Testis (tissue), 2 donors: ENCODE data around the gene KCTD14.

Source experiments
- POLR2A ChIP-seq: fragments of 450-650 bp; IDR thresholded peaks from one replicate; pipeline ENCODE4 v1.6.1; 2017; ENCODE audit warnings: antibody characterized with exemption, mild to moderate bottlenecking, moderate library complexity
- TF ChIP-seq, protein P1 (sequence below), 3 experiments: fragments of 450-650 bp in 2 of 3; fragments of 200-600 bp in 1 of 3; sonication (generic) in 1 of 3; IDR thresholded peaks; one replicate each; pipeline ENCODE4 v1.5.1; 2016 to 2019; ENCODE audit warnings: antibody characterized with exemption in 3 of 3, mild to moderate bottlenecking in 2 of 3, moderate library complexity in 1 of 3

DNA sequence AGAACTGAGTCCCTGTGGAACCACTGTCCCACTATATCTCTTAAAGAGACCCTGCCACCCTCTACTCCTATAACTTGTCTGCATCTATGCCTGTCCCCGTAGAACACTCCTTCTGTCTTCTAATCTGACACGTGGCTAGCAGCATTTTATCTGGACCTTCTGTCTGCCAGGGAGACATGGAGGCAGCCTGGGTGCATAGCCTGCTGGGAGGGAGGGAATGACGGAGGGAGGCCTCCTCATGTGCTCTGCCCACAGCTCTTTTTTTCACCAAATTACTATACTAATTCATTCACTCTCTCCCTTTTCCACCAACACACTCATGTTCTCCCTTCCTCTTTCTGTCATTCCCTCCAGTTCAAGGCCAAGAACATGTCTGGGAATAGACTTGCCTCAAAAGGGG, 33.0 kb upstream of the KCTD14 start:
- TF ChIP-seq, protein P1, sequence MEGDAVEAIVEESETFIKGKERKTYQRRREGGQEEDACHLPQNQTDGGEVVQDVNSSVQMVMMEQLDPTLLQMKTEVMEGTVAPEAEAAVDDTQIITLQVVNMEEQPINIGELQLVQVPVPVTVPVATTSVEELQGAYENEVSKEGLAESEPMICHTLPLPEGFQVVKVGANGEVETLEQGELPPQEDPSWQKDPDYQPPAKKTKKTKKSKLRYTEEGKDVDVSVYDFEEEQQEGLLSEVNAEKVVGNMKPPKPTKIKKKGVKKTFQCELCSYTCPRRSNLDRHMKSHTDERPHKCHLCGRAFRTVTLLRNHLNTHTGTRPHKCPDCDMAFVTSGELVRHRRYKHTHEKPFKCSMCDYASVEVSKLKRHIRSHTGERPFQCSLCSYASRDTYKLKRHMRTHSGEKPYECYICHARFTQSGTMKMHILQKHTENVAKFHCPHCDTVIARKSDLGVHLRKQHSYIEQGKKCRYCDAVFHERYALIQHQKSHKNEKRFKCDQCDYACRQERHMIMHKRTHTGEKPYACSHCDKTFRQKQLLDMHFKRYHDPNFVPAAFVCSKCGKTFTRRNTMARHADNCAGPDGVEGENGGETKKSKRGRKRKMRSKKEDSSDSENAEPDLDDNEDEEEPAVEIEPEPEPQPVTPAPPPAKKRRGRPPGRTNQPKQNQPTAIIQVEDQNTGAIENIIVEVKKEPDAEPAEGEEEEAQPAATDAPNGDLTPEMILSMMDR (IDR thresholded peaks at IDR 0.05), result no peak
- no peak for TF ChIP-seq POLR2A
